ENCODE measurements around the gene SOX8.

DNA sequence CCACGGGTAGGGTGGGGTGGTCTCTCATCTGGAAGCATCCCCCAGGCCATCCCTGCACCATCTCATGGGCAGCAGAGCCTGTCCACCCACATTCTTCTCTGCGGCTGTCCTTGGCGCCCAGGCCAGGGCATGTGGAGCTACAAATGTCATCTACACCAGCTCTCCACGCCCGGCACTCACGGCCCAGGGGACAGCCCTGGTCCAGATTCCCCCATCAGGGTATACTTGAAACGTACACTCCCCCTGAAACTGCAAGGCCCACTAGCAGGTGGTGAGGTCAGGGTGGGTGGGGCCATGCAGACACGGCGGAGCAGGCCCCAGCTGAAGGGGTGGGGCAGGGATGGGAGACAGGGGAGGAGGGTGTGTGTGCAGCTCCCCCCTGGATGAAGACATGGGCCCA, 3.2 kb upstream of the SOX8 start:
- TF ChIP-seq, protein P1, sequence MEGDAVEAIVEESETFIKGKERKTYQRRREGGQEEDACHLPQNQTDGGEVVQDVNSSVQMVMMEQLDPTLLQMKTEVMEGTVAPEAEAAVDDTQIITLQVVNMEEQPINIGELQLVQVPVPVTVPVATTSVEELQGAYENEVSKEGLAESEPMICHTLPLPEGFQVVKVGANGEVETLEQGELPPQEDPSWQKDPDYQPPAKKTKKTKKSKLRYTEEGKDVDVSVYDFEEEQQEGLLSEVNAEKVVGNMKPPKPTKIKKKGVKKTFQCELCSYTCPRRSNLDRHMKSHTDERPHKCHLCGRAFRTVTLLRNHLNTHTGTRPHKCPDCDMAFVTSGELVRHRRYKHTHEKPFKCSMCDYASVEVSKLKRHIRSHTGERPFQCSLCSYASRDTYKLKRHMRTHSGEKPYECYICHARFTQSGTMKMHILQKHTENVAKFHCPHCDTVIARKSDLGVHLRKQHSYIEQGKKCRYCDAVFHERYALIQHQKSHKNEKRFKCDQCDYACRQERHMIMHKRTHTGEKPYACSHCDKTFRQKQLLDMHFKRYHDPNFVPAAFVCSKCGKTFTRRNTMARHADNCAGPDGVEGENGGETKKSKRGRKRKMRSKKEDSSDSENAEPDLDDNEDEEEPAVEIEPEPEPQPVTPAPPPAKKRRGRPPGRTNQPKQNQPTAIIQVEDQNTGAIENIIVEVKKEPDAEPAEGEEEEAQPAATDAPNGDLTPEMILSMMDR (conservative IDR thresholded peaks at IDR 0.05): no peak
- no peak for TF ChIP-seq EZH2 (IDR thresholded peaks at IDR 0.05; ENCODE audit: low read depth)

Measured in PC-9 (cell line).